Psoas muscle (tissue), 8 donors: ENCODE data around the gene TRAPPC2L. TPM values are rescaled to one million over a fixed set of nuclear protein-coding genes. Genes with fewer than 3 reads are reported as not detected.

Experiments used
- ATAC-seq, 4 donors: fragments of 200-7000 bp; cut with Tn5 transposase; one replicate each; pipeline ENCODE4 v1.9.1; 2020; ENCODE audit warnings: moderate library complexity in 3 of 4, mild to moderate bottlenecking in 2 of 4
- DNase-seq, 2 donors: peaks; one replicate each; pipeline ENCODE4 v3.0.0-alpha.2; 2020
- H3K27ac ChIP-seq: fragments of 200-600 bp; one replicate; pipeline ENCODE4 v1.8.0; 2022
- H3K27me3 ChIP-seq, 3 donors: fragments of 200-600 bp in 1 of 3; one replicate each; pipeline versions ENCODE4 v1.6.1 to v1.8.0; 2013 to 2022; ENCODE audit warnings: low read length in 2 of 3, mild to moderate bottlenecking in 2 of 3, moderate library complexity in 1 of 3; ENCODE audit not compliant: insufficient read depth in 3 of 3
- H3K36me3 ChIP-seq, 2 donors: fragments of 200-600 bp in 1 of 2; one replicate each; pipeline versions ENCODE4 v1.6.1 to v1.8.0; 2013 to 2022; ENCODE audit warnings: low read depth in 1 of 2, mild to moderate bottlenecking in 1 of 2, moderate library complexity in 1 of 2; ENCODE audit not compliant: insufficient read depth in 1 of 2
- H3K4me1 ChIP-seq: fragments of 200-600 bp; one replicate; pipeline ENCODE4 v1.8.0; 2022
- H3K4me3 ChIP-seq: fragments of 200-600 bp; one replicate; pipeline ENCODE4 v1.8.0; 2022; ENCODE audit warnings: mild to moderate bottlenecking
- H3K9me3 ChIP-seq: fragments of 200-600 bp; one replicate; pipeline ENCODE4 v1.8.0; 2022
- CTCF ChIP-seq: fragments of 200-600 bp; IDR thresholded peaks from one replicate; pipeline ENCODE4 v1.8.0; 2022; ENCODE audit warnings: antibody characterized with exemption
- WGBS, 3 donors: extraction: QIAGEN DNeasy Blood & Tissue Kit; methylation state at CpG; one replicate each; pipeline versions ENCODE4 v1.1.6 to v1.1.7; 2013; 5-methylcytosine and 5-hydroxymethylcytosine counted together
- intact Hi-C, 2 donors: fragments of 100-400 bp; cut with DNase I; formaldehyde crosslinking; loops; one replicate each; pipeline versions ENCODE4 v1.11.0 to v1.14.2; 2022
- polyA plus RNA-seq, 3 donors: library from polyadenylated mRNA; stranded (reverse); fragments of 200-250 nt; gene quantifications; one replicate each; pipeline ENCODE4 v1.2.3, GENCODE V29; 2013
- total RNA-seq, 4 donors: library from RNA; stranded (reverse); fragmentation: NEBNext Ultra II Directional in 2 of 4; extraction: Animal tissue kit (Norgen Biotek cat#: 25700) in 2 of 4; gene quantifications; one replicate each; pipeline versions ENCODE4 v1.2.1 to v1.2.4, GENCODE V29; 2021 to 2023
- donor health status: healthy with polysubstance abuse.
- donor health status: DM: no; HTN: no; CAD: no; lungs with moderate emphysema.
- donor health status: Bipolar disorder and iron deficiency.
- donor health status: healthy.
- donor health status: DM: yes; HTN: yes; CAD: no.
- donor health status: DM: no; HTN: no; CAD: no.
- donor health status: DM: no; HTN: no; CAD: no.
- donor health status: DM: yes; HTN: yes; CAD: no.

TRAPPC2L gene
- total and polyA plus RNA-seq, 7 donors, result 23.9 to 42.6 (median 38.6) TPM

GRCh38 chr16:88874938-88875599, 18.1 kb downstream of the TRAPPC2L start:
- Histone ChIP-seq H3K4me1 (no peaks in the 10 kb centered on the region), H3K4me3 (no peak overlapping the region), H3K36me3 (peaks cover 0 to 39% of the 10 kb centered on the region in 2 donors), H3K9me3 (no peaks in the 10 kb centered on the region), H3K27ac (no peak overlapping the region), H3K27me3 (peaks cover 0 to 1% (median 0%) of the 10 kb centered on the region in 3 donors)
- TF ChIP-seq CTCF, result no peak
- ATAC-seq, result no peak
- DNase-seq, result no peak
- 86 to 90% (median 89%) methylated on average over 34 of the region's 34 CpGs for WGBS, 3 donors
- intact Hi-C loops, result no loop called here

GRCh38 chr16:88875703-88876234, 18.8 kb downstream of the TRAPPC2L start:
- Histone ChIP-seq H3K27ac (no peak overlapping the region), H3K36me3 (peaks cover 0 to 46% of the 10 kb centered on the region in 2 donors), H3K4me1 (no peaks in the 10 kb centered on the region), H3K27me3 (peaks cover 0 to 1% (median 0%) of the 10 kb centered on the region in 3 donors), H3K9me3 (no peaks in the 10 kb centered on the region), H3K4me3 (no peak overlapping the region)
- TF ChIP-seq CTCF, result no peak
- ATAC-seq, result no peak
- DNase-seq, result no peak
- intact Hi-C loops, result no loop called here
- 93 to 96% (median 93%) methylated on average over 22 of the region's 22 CpGs for WGBS, 3 donors

GRCh38 chr16:88876942-88877526, 20.1 kb downstream of the TRAPPC2L start:
- no peak for ATAC-seq
- 83 to 89% (median 85%) methylated on average over 31 to 33 of the region's 33 CpGs for WGBS, 3 donors

GRCh38 chr16:88877564-88878289, 20.8 kb downstream of the TRAPPC2L start:
- TF ChIP-seq CTCF, result no peak
- no peak overlapping the region for H3K27ac ChIP-seq
- intact Hi-C loops, result no loop called here
- no peak overlapping the region for H3K4me3 ChIP-seq
- DNase-seq, result no peak
- 91 to 93% (median 91%) methylated on average over 20 of the region's 20 CpGs for WGBS, 3 donors
- no peak for ATAC-seq
- peaks cover 0 to 53% of the 10 kb centered on the region in 2 donors for H3K36me3 ChIP-seq
- H3K4me1 ChIP-seq, result peaks cover 3% of the 10 kb centered on the region
- H3K9me3 ChIP-seq, result no peaks in the 10 kb centered on the region
- H3K27me3 ChIP-seq, result no peaks in the 10 kb centered on the region

More at GRCh38 chr16:88876942-88877526, 20.1 kb downstream of the TRAPPC2L start:
- DNase-seq, result no peak
- Histone ChIP-seq H3K4me3 (no peak overlapping the region), H3K27me3 (no peaks in the 10 kb centered on the region), H3K9me3 (no peaks in the 10 kb centered on the region), H3K27ac (no peak overlapping the region), H3K36me3 (peaks cover 0 to 53% of the 10 kb centered on the region in 2 donors), H3K4me1 (no peaks in the 10 kb centered on the region)
- intact Hi-C loops, result no loop called here
- TF ChIP-seq CTCF, result no peak
